ENCODE data around the gene KCTD5. TPM values are rescaled to one million over a fixed set of nuclear protein-coding genes. Genes with fewer than 3 reads are reported as not detected.

Gene KCTD5
- total RNA-seq, 1 experiment from 2014 or later = 27.8 TPM

DNA sequence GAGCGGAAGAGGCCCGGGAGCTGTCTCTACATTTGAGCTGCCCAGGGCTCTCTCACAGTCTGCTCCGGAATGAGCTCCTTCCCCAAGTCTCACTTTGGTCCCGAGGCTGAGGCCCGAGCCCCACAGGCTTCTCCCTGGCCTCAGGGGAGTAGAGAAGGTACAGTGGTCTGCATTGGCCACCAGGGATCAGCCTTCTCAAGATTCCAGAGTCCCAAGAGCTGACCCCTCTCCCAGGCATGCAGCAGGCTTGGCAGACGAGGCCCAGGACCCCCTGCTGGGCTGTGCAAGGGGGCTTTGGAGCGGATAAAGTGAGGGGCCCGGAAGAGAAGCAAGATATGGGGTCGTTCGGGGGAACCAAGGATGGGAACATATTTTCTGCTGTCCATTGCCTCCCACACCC, 34.6 kb downstream of the KCTD5 start:
- ChIA-PET CTCF (interaction anchor here (0.6 to 1.4 kb wide), 2 partner anchors 53 to 201 kb away, joined by 3 read pairs; no protein-coding TSS in a partner anchor), POLR2A (interaction anchor here (0.6 kb wide), 1 partner anchor 34 kb away, joined by 4 read pairs; no protein-coding TSS in a partner anchor)
- TF ChIP-seq NFATC4 (CRISPR knock-in tag; IDR thresholded peaks at IDR 0.05) (no peak), CREB1 (CRISPR knock-in tag; IDR thresholded peaks at IDR 0.05) (no peak), TEAD4 (CRISPR knock-in tag; IDR thresholded peaks at IDR 0.05) (no peak), ATF3 (CRISPR knock-in tag; conservative IDR thresholded peaks at IDR 0.05) (no peak), ZNF317 (CRISPR knock-in tag; IDR thresholded peaks at IDR 0.05; ENCODE audit: borderline replicate concordance, low read depth) (no peak), GTF2I (CRISPR knock-in tag; conservative IDR thresholded peaks at IDR 0.05) (no peak), GRHL2 (CRISPR knock-in tag; IDR thresholded peaks at IDR 0.05; ENCODE audit: insufficient replicate concordance, severe bottlenecking) (no peak), ZNF121 (CRISPR knock-in tag; IDR thresholded peaks at IDR 0.05) (no peak)
- TF ChIP-seq, protein P1, sequence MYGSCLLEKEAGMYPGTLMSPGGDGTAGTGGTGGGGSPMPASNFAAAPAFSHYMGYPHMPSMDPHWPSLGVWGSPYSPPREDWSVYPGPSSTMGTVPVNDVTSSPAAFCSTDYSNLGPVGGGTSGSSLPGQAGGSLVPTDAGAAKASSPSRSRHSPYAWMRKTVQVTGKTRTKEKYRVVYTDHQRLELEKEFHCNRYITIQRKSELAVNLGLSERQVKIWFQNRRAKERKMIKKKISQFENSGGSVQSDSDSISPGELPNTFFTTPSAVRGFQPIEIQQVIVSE (CRISPR knock-in tag; IDR thresholded peaks at IDR 0.05; ENCODE audit: borderline replicate concordance) = no peak
- TF ChIP-seq, protein P2, sequence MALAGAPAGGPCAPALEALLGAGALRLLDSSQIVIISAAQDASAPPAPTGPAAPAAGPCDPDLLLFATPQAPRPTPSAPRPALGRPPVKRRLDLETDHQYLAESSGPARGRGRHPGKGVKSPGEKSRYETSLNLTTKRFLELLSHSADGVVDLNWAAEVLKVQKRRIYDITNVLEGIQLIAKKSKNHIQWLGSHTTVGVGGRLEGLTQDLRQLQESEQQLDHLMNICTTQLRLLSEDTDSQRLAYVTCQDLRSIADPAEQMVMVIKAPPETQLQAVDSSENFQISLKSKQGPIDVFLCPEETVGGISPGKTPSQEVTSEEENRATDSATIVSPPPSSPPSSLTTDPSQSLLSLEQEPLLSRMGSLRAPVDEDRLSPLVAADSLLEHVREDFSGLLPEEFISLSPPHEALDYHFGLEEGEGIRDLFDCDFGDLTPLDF (CRISPR knock-in tag; IDR thresholded peaks at IDR 0.05) = no peak
- TF ChIP-seq, protein P3, sequence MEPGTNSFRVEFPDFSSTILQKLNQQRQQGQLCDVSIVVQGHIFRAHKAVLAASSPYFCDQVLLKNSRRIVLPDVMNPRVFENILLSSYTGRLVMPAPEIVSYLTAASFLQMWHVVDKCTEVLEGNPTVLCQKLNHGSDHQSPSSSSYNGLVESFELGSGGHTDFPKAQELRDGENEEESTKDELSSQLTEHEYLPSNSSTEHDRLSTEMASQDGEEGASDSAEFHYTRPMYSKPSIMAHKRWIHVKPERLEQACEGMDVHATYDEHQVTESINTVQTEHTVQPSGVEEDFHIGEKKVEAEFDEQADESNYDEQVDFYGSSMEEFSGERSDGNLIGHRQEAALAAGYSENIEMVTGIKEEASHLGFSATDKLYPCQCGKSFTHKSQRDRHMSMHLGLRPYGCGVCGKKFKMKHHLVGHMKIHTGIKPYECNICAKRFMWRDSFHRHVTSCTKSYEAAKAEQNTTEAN (CRISPR knock-in tag; IDR thresholded peaks at IDR 0.05) = no peak
- TF ChIP-seq, protein P4, sequence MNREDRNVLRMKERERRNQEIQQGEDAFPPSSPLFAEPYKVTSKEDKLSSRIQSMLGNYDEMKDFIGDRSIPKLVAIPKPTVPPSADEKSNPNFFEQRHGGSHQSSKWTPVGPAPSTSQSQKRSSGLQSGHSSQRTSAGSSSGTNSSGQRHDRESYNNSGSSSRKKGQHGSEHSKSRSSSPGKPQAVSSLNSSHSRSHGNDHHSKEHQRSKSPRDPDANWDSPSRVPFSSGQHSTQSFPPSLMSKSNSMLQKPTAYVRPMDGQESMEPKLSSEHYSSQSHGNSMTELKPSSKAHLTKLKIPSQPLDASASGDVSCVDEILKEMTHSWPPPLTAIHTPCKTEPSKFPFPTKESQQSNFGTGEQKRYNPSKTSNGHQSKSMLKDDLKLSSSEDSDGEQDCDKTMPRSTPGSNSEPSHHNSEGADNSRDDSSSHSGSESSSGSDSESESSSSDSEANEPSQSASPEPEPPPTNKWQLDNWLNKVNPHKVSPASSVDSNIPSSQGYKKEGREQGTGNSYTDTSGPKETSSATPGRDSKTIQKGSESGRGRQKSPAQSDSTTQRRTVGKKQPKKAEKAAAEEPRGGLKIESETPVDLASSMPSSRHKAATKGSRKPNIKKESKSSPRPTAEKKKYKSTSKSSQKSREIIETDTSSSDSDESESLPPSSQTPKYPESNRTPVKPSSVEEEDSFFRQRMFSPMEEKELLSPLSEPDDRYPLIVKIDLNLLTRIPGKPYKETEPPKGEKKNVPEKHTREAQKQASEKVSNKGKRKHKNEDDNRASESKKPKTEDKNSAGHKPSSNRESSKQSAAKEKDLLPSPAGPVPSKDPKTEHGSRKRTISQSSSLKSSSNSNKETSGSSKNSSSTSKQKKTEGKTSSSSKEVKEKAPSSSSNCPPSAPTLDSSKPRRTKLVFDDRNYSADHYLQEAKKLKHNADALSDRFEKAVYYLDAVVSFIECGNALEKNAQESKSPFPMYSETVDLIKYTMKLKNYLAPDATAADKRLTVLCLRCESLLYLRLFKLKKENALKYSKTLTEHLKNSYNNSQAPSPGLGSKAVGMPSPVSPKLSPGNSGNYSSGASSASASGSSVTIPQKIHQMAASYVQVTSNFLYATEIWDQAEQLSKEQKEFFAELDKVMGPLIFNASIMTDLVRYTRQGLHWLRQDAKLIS (CRISPR knock-in tag; IDR thresholded peaks at IDR 0.05; ENCODE audit: borderline replicate concordance) = no peak
- TF ChIP-seq, protein P5, sequence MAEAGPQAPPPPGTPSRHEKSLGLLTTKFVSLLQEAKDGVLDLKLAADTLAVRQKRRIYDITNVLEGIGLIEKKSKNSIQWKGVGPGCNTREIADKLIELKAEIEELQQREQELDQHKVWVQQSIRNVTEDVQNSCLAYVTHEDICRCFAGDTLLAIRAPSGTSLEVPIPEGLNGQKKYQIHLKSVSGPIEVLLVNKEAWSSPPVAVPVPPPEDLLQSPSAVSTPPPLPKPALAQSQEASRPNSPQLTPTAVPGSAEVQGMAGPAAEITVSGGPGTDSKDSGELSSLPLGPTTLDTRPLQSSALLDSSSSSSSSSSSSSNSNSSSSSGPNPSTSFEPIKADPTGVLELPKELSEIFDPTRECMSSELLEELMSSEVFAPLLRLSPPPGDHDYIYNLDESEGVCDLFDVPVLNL (CRISPR knock-in tag; IDR thresholded peaks at IDR 0.05; ENCODE audit: borderline replicate concordance, low read depth) = no peak
- ATAC-seq (no peak), DNase-seq (ENCODE audit: low spot score) (no peak)
- Mint-ChIP-seq H3K9me3 (no peaks in the 10 kb centered on the region), H3K4me3 (no peak overlapping the region), H3K27ac (no peak overlapping the region), H3K36me3 (no peaks in the 10 kb centered on the region), H3K4me1 (peaks cover 6% of the 10 kb centered on the region; the same call in 1 of the 2 replicates), H3K27me3 (ENCODE audit: low read depth) (no peaks in the 10 kb centered on the region)

GRCh38 chr16:2717383-2718263, 35.3 kb downstream of the KCTD5 start:
- Mint-ChIP-seq H3K36me3 (no peaks in the 10 kb centered on the region), H3K4me1 (peaks cover 6% of the 10 kb centered on the region; the same call in 1 of the 2 replicates), H3K9me3 (no peaks in the 10 kb centered on the region), H3K27ac (no peak overlapping the region), H3K27me3 (ENCODE audit: low read depth) (no peaks in the 10 kb centered on the region), H3K4me3 (no peak overlapping the region)
- ChIA-PET POLR2A (interaction anchor here (0.6 kb wide), 1 partner anchor 33 kb away, joined by 4 read pairs; no protein-coding TSS in a partner anchor), CTCF (interaction anchor here (1.4 kb wide), 1 partner anchor 52 kb away, joined by 3 read pairs; no protein-coding TSS in a partner anchor)
- DNase-seq (ENCODE audit: low spot score) (no peak), ATAC-seq (no peak)
- TF ChIP-seq, protein P6, sequence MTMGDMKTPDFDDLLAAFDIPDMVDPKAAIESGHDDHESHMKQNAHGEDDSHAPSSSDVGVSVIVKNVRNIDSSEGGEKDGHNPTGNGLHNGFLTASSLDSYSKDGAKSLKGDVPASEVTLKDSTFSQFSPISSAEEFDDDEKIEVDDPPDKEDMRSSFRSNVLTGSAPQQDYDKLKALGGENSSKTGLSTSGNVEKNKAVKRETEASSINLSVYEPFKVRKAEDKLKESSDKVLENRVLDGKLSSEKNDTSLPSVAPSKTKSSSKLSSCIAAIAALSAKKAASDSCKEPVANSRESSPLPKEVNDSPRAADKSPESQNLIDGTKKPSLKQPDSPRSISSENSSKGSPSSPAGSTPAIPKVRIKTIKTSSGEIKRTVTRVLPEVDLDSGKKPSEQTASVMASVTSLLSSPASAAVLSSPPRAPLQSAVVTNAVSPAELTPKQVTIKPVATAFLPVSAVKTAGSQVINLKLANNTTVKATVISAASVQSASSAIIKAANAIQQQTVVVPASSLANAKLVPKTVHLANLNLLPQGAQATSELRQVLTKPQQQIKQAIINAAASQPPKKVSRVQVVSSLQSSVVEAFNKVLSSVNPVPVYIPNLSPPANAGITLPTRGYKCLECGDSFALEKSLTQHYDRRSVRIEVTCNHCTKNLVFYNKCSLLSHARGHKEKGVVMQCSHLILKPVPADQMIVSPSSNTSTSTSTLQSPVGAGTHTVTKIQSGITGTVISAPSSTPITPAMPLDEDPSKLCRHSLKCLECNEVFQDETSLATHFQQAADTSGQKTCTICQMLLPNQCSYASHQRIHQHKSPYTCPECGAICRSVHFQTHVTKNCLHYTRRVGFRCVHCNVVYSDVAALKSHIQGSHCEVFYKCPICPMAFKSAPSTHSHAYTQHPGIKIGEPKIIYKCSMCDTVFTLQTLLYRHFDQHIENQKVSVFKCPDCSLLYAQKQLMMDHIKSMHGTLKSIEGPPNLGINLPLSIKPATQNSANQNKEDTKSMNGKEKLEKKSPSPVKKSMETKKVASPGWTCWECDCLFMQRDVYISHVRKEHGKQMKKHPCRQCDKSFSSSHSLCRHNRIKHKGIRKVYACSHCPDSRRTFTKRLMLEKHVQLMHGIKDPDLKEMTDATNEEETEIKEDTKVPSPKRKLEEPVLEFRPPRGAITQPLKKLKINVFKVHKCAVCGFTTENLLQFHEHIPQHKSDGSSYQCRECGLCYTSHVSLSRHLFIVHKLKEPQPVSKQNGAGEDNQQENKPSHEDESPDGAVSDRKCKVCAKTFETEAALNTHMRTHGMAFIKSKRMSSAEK (CRISPR knock-in tag; IDR thresholded peaks at IDR 0.05; ENCODE audit: borderline replicate concordance) = no peak
- TF ChIP-seq ATF6 (CRISPR knock-in tag; IDR thresholded peaks at IDR 0.05) = no peak
